Subcutaneous abdominal adipose tissue (tissue), 5 donors: Measurements from ENCODE around the gene HNRNPCL1.

ENCODE experiments used
- H3K27ac ChIP-seq: one replicate; pipeline ENCODE4 v1.7.0; 2013; ENCODE audit warnings: low read depth, mild to moderate bottlenecking, inconsistent platforms, low read length, moderate library complexity
- H3K27me3 ChIP-seq, 5 donors: one replicate each; pipeline ENCODE4 v1.7.0; 2013; ENCODE audit warnings: low read length in 5 of 5, inconsistent platforms in 1 of 5; ENCODE audit not compliant: control insufficient read depth in 5 of 5, insufficient read depth in 4 of 5
- H3K36me3 ChIP-seq, 5 donors: one replicate each; pipeline ENCODE4 v1.7.0; 2013; ENCODE audit warnings: low read length in 5 of 5; ENCODE audit not compliant: control insufficient read depth in 5 of 5, insufficient read depth in 5 of 5
- H3K4me1 ChIP-seq, 5 donors: one replicate each; pipeline ENCODE4 v1.7.0; 2013; ENCODE audit warnings: low read length in 5 of 5, mild to moderate bottlenecking in 3 of 5, moderate library complexity in 1 of 5; ENCODE audit not compliant: control insufficient read depth in 5 of 5, insufficient read depth in 5 of 5
- H3K4me3 ChIP-seq, 5 donors: one replicate each; pipeline ENCODE4 v1.7.0; 2013; ENCODE audit warnings: low read length in 5 of 5, low read depth in 1 of 5
- H3K9ac ChIP-seq, 5 donors: one replicate each; pipeline ENCODE4 v1.7.0; 2013; ENCODE audit warnings: low read length in 5 of 5, mild to moderate bottlenecking in 4 of 5, moderate library complexity in 3 of 5
- H3K9me3 ChIP-seq, 5 donors: one replicate each; pipeline ENCODE4 v1.7.0; 2013; ENCODE audit warnings: low read length in 5 of 5; ENCODE audit not compliant: control insufficient read depth in 5 of 5
- donor health status: healthy.
- donor health status: healthy.
- donor health status: healthy.
- donor health status: healthy.
- donor health status: healthy.

The HNRNPCL1 gene

DNA sequence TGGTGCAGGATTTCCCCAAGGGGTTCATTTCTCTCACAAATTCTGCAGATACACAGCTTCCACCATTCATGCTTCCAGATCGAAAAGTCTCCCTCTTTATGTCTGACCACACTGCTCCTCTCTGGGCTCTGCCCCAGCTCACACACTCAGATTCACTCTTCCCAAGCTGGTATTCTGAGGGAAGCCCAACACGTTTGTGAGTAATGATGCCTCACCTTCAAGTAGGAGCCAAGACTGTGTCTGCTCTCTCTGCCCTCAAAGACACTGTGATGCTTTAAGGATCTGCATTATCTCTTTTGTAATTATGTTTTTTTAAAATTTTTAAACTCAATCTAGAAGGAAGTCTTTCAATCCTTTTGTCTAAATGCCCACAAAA, 37.1 kb downstream of the HNRNPCL1 start:
- Histone ChIP-seq H3K4me3 (no peak overlapping the region), H3K27me3 (peaks cover 0 to 4% (median 3%) of the 10 kb centered on the region in 5 donors), H3K4me1 (no peaks in the 10 kb centered on the region), H3K27ac (no peak overlapping the region), H3K9ac (no peak overlapping the region), H3K9me3 (no peaks in the 10 kb centered on the region), H3K36me3 (no peaks in the 10 kb centered on the region)

DNA sequence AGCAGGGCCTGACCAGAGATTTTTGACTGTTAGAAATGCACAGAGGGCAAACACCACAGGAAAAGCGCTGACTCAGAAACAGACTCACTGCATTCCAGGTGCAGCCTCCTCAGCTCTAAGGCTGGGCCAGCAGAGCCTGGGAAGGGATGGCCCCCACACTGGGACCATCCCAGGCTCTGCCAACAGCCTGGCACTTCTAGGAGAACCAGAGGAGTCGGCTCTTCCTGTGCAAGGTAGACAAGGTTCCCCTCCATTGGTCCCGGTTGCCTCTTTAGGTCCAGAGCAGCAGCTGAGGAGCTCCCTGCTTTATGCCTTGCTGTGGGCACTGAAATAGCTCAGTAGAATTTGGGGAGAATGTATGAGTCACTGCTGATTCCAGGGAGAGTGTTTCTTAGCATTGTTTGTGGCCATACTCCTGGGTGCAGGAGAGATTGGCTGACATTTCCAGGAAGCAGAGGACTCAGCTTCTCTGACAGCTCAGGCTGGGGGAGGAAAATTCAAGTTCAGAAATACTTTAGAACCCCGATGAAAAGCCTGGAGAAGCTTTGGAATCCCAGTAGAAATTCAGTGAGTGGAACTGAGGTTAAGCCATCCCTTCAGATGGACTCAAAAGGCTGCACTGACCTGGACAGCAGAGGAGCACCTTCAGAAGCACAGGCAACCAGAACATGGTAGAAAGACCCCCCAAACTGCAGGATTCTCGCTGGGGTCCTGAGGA, 37.7 kb downstream of the HNRNPCL1 start:
- H3K4me3 ChIP-seq = no peak overlapping the region
- H3K9me3 ChIP-seq = no peaks in the 10 kb centered on the region
- no peak overlapping the region for H3K9ac ChIP-seq
- H3K4me1 ChIP-seq = no peaks in the 10 kb centered on the region
- peaks cover 0 to 4% (median 3%) of the 10 kb centered on the region in 5 donors for H3K27me3 ChIP-seq
- H3K27ac ChIP-seq = no peak overlapping the region
- no peaks in the 10 kb centered on the region for H3K36me3 ChIP-seq

DNA sequence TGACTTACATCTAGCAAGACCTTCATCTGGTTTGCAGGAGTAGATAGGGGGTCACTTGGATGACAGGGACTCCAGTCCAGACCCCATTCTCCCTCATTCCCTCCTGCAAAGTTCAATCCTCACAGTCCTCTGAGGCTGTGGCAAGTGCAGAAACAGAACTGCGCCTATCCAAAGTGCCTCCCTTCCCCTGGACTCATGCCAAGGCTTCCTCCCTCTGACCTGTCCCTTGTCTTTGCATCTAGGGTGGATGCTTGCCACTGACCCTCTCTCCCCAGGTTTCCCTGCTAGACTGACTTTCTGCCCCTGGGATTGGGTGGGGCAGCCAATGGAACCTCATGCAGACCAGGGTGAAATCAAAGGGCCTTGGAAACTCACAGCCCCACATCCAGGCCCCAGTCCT, 38.6 kb downstream of the HNRNPCL1 start:
- no peak overlapping the region for H3K4me3 ChIP-seq
- no peak overlapping the region for H3K9ac ChIP-seq
- H3K27me3 ChIP-seq = peaks cover 0 to 4% (median 3%) of the 10 kb centered on the region in 5 donors
- no peaks in the 10 kb centered on the region for H3K36me3 ChIP-seq
- H3K27ac ChIP-seq = no peak overlapping the region
- H3K9me3 ChIP-seq = peaks cover 0 to 4% (median 0%) of the 10 kb centered on the region in 5 donors
- H3K4me1 ChIP-seq = no peaks in the 10 kb centered on the region

DNA sequence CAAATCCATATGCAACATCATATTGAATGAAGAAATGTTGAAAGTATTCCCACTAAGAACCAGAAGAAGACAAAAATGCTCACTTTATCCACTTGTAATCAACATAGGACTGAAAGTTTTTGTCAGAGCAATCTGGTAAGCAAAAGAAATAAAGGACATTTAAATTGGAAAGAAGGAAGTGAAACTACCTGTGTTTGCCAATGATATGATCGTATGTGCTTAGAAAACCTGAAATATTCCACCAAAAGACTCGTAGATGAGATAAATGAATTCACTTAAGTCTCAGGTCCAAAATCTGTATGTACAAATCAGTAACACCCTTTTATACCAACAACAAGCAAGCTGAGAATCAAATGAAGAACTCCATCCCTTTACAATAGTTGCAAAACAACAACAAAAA, 48.8 kb downstream of the HNRNPCL1 start:
- Histone ChIP-seq H3K9ac (no peak overlapping the region), H3K27me3 (no peaks in the 10 kb centered on the region), H3K27ac (no peak overlapping the region), H3K4me1 (no peaks in the 10 kb centered on the region), H3K36me3 (no peaks in the 10 kb centered on the region), H3K9me3 (no peaks in the 10 kb centered on the region), H3K4me3 (no peak overlapping the region)

DNA sequence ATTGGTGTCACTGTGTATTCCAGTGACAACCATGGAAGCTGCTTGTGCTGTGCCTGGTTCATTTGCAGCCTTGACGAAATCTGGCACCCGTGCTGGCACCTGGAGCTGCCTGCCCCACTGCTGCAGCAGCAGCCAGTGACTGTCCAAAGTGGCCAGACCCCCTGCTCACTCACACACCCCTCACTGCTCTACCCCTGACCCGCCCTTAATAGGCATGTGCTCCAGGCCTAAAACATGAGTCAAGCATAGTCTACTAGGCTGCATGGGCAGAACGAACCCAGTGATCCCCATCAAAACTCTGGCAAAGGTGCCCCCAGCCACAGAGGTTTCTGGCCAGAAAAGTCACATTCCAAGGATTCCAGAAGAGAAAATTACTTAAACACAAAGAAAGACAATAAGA, 49.6 kb downstream of the HNRNPCL1 start:
- Histone ChIP-seq H3K9ac (no peak overlapping the region), H3K36me3 (no peaks in the 10 kb centered on the region), H3K27ac (no peak overlapping the region), H3K27me3 (no peaks in the 10 kb centered on the region), H3K4me3 (no peak overlapping the region), H3K4me1 (no peaks in the 10 kb centered on the region), H3K9me3 (no peaks in the 10 kb centered on the region)
